WTC11 (cell line): ENCODE measurements around the gene ENAH. TPM values are rescaled to one million over a fixed set of nuclear protein-coding genes. Genes with fewer than 3 reads are reported as not detected.
A peak's percentile ranks its signal among the peaks of the same experiment; 100 is the strongest.

Source experiments
- ATAC-seq: fragments of 200-7000 bp; cut with Tn5 transposase; 2 replicates; pipeline ENCODE4 v1.10.0; 2021; ENCODE audit warnings: mild to moderate bottlenecking, moderate library complexity
- CTCF ChIA-PET: fragments of 300-600 bp; sonication (Branson Sonifier 250); formaldehyde crosslinking; loops from one replicate; lab custom pipeline; 2021; ENCODE audit warnings: antibody characterized with exemption; lab: Charles Lee
- POLR2A ChIA-PET: fragments of 350-600 bp; sonication (Branson Sonifier 250); formaldehyde crosslinking; loops from one replicate; lab custom pipeline; 2021; ENCODE audit warnings: antibody characterized with exemption; lab: Charles Lee
- DNase-seq: peaks from one replicate; pipeline ENCODE4 v3.0.0; 2021; ENCODE audit warnings: low spot score
- H3K27ac Mint-ChIP-seq: 2 replicates; pipeline ENCODE4 v1.8.0; 2021; ENCODE audit warnings: mixed read lengths
- H3K27me3 Mint-ChIP-seq: 2 replicates; pipeline ENCODE4 v1.8.0; 2021; ENCODE audit warnings: low read depth, mild to moderate bottlenecking, moderate library complexity, mixed read lengths
- H3K36me3 Mint-ChIP-seq: 2 replicates; pipeline ENCODE4 v1.8.0; 2021; ENCODE audit warnings: mixed read lengths
- H3K4me1 Mint-ChIP-seq: 2 replicates; pipeline ENCODE4 v1.8.0; 2022; ENCODE audit warnings: mixed read lengths
- H3K4me3 Mint-ChIP-seq: 2 replicates; pipeline ENCODE4 v1.8.0; 2021; ENCODE audit warnings: mild to moderate bottlenecking, moderate library complexity, mixed read lengths
- H3K9me3 Mint-ChIP-seq: 2 replicates; pipeline ENCODE4 v1.8.0; 2021; ENCODE audit warnings: mixed read lengths
- CREB1 ChIP-seq: sonication (generic); formaldehyde crosslinking; IDR thresholded peaks from 2 replicates; pipeline ENCODE4 v1.8.0; 2023; ENCODE audit warnings: mild to moderate bottlenecking, missing genetic modification reagents
- CREM ChIP-seq: sonication (generic); formaldehyde crosslinking; IDR thresholded peaks from 2 replicates; pipeline ENCODE4 v1.8.1; 2022; ENCODE audit warnings: mild to moderate bottlenecking, missing genetic modification reagents, moderate library complexity
- E2F5 ChIP-seq: sonication (generic); formaldehyde crosslinking; IDR thresholded peaks from 2 replicates; pipeline ENCODE4 v1.8.1; 2022; ENCODE audit warnings: mild to moderate bottlenecking, moderate library complexity, missing genetic modification reagents
- ELF4 ChIP-seq: sonication (generic); formaldehyde crosslinking; IDR thresholded peaks from 2 replicates; pipeline ENCODE4 v1.8.1; 2022; ENCODE audit warnings: low read depth, mild to moderate bottlenecking, moderate library complexity, missing genetic modification reagents
- JAZF1 ChIP-seq: fragments of 250-450 bp; sonication (Bioruptor Pico); IDR thresholded peaks from 2 replicates; pipeline ENCODE4 v1.9.0; 2021; ENCODE audit warnings: moderate library complexity, mild to moderate bottlenecking, inconsistent platforms
- NFYB ChIP-seq: sonication (generic); formaldehyde crosslinking; conservative IDR thresholded peaks from 2 replicates; pipeline ENCODE4 v1.8.0; 2022; ENCODE audit warnings: low read depth, missing genetic modification reagents
- NR1H2 ChIP-seq: sonication (generic); formaldehyde crosslinking; IDR thresholded peaks from 2 replicates; pipeline ENCODE4 v1.9.0; 2021; ENCODE audit warnings: mild to moderate bottlenecking, moderate library complexity, missing genetic modification reagents
- NR3C1 ChIP-seq: sonication (generic); formaldehyde crosslinking; conservative IDR thresholded peaks from 2 replicates; pipeline ENCODE4 v1.8.1; 2023; ENCODE audit warnings: low read depth, mild to moderate bottlenecking, missing genetic modification reagents
- PREB ChIP-seq: sonication (generic); formaldehyde crosslinking; IDR thresholded peaks from 2 replicates; pipeline ENCODE4 v1.8.1; 2022; ENCODE audit warnings: mild to moderate bottlenecking, missing genetic modification reagents, moderate library complexity, borderline replicate concordance
- SMAD4 ChIP-seq: sonication (generic); formaldehyde crosslinking; IDR thresholded peaks from 2 replicates; pipeline ENCODE4 v1.8.0; 2022; ENCODE audit warnings: mild to moderate bottlenecking, missing genetic modification reagents
- TEAD1 ChIP-seq: sonication (generic); formaldehyde crosslinking; IDR thresholded peaks from 2 replicates; pipeline ENCODE4 v1.8.0; 2022; ENCODE audit warnings: mild to moderate bottlenecking, missing genetic modification reagents
- ZNF121 ChIP-seq: sonication (generic); formaldehyde crosslinking; IDR thresholded peaks from 2 replicates; pipeline ENCODE4 v1.8.0; 2023; ENCODE audit warnings: missing genetic modification reagents
- ZNF219 ChIP-seq: sonication (generic); formaldehyde crosslinking; IDR thresholded peaks from 2 replicates; pipeline ENCODE4 v1.8.0; 2023; ENCODE audit warnings: missing genetic modification reagents, mild to moderate bottlenecking, borderline replicate concordance
- ZNF281 ChIP-seq: sonication (generic); formaldehyde crosslinking; IDR thresholded peaks from 2 replicates; pipeline ENCODE4 v1.8.0; 2023; ENCODE audit warnings: mild to moderate bottlenecking, missing genetic modification reagents
- ZNF423 ChIP-seq: fragments of 250-450 bp; sonication (Bioruptor Pico); IDR thresholded peaks from 2 replicates; pipeline ENCODE4 v2.1.2; 2022; ENCODE audit warnings: mild to moderate bottlenecking, moderate library complexity
- ZNF532 ChIP-seq: fragments of 250-450 bp; sonication (Bioruptor Pico); IDR thresholded peaks from 2 replicates; pipeline ENCODE4 v1.9.0; 2021; ENCODE audit warnings: mild to moderate bottlenecking, borderline replicate concordance
- ZNF671 ChIP-seq: fragments of 250-450 bp; sonication (Bioruptor Pico); IDR thresholded peaks from 2 replicates; pipeline ENCODE4 v1.8.0; 2021; ENCODE audit warnings: mild to moderate bottlenecking
- total RNA-seq: library from RNA; stranded (reverse); gene quantifications from 3 replicates; pipeline ENCODE4 v1.2.3, GENCODE V29; 2021
- TF ChIP-seq, protein P1 (sequence below): sonication (generic); formaldehyde crosslinking; IDR thresholded peaks from 2 replicates; pipeline ENCODE4 v1.8.1; 2022; ENCODE audit warnings: low read depth, missing genetic modification reagents, borderline replicate concordance

ENAH gene
- total RNA-seq, 1 experiment from 2014 or later: 227 TPM

GRCh38 chr1:225650179-225650578 is 2.7 kb downstream of the ENAH start (continued):
- TF ChIP-seq, protein P1, sequence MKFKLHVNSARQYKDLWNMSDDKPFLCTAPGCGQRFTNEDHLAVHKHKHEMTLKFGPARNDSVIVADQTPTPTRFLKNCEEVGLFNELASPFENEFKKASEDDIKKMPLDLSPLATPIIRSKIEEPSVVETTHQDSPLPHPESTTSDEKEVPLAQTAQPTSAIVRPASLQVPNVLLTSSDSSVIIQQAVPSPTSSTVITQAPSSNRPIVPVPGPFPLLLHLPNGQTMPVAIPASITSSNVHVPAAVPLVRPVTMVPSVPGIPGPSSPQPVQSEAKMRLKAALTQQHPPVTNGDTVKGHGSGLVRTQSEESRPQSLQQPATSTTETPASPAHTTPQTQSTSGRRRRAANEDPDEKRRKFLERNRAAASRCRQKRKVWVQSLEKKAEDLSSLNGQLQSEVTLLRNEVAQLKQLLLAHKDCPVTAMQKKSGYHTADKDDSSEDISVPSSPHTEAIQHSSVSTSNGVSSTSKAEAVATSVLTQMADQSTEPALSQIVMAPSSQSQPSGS (CRISPR knock-in tag): no peak
- no peak for TF ChIP-seq NFYB (CRISPR knock-in tag)

- ATAC-seq (no peak), DNase-seq (no peak)
- H3K27me3 Mint-ChIP-seq: no peaks in the 10 kb centered on the region
- peaks cover 18% of the 10 kb centered on the region for H3K36me3 Mint-ChIP-seq
- no peak overlapping the region for H3K4me3 Mint-ChIP-seq
- CTCF ChIA-PET: no interaction called here
- peaks cover 49% of the 10 kb centered on the region for H3K4me1 Mint-ChIP-seq
- peak overlapping the region; percentile 72; the same call in 1 of the 2 replicates for H3K27ac Mint-ChIP-seq
- H3K9me3 Mint-ChIP-seq: peaks cover 6% of the 10 kb centered on the region
- POLR2A ChIA-PET: no interaction called here
- TF ChIP-seq NFYB (CRISPR knock-in tag): no peak
- TF ChIP-seq ZNF121: no peak
Measured at GRCh38 chr1:225645194-225645895, 7.6 kb downstream of the ENAH start.

GRCh38 chr1:225644666-225645065 is 8.3 kb downstream of the ENAH start:
- H3K36me3 Mint-ChIP-seq: peaks cover 23% of the 10 kb centered on the region
- H3K27ac Mint-ChIP-seq: peak overlapping the region; percentile 72
- TF ChIP-seq ZNF219 (CRISPR knock-in tag) (no peak), NR1H2 (CRISPR knock-in tag) (no peak), TEAD1 (no peak), ELF4 (CRISPR knock-in tag) (no peak), SMAD4 (CRISPR knock-in tag) (no peak), ZNF281 (no peak)
- CTCF ChIA-PET: interaction anchor here (0.7 kb wide), 1 partner anchor 100 kb away, joined by 3 read pairs; no protein-coding TSS in a partner anchor
- POLR2A ChIA-PET: no interaction called here
- H3K4me1 Mint-ChIP-seq: peaks cover 42% of the 10 kb centered on the region
- H3K27me3 Mint-ChIP-seq: no peaks in the 10 kb centered on the region
- H3K4me3 Mint-ChIP-seq: no peak overlapping the region
- DNase-seq (no peak), ATAC-seq (no peak)
- H3K9me3 Mint-ChIP-seq: peaks cover 6% of the 10 kb centered on the region

GRCh38 chr1:225642177-225642576 is 10.7 kb downstream of the ENAH start:
- CTCF ChIA-PET: interaction anchor here (0.7 to 1.7 kb wide), 2 partner anchors 130 to 168 kb away, joined by 3 to 5 read pairs; no protein-coding TSS in a partner anchor

More at GRCh38 chr1:225642177-225642576, 10.7 kb downstream of the ENAH start:
- POLR2A ChIA-PET: interaction anchor here (0.6 to 0.8 kb wide), 2 partner anchors 136 to 197 kb away, joined by 3 to 4 read pairs; partner anchors contain the start of gene SRP9
- TF ChIP-seq JAZF1 (CRISPR knock-in tag): no peak
- TF ChIP-seq CREB1 (CRISPR knock-in tag): no peak
- TF ChIP-seq CREM (CRISPR knock-in tag): no peak
- TF ChIP-seq E2F5 (CRISPR knock-in tag): no peak
- no peak for TF ChIP-seq NR3C1
- TF ChIP-seq PREB: no peak
- no peak for TF ChIP-seq ZNF423 (CRISPR knock-in tag)
- no peak for TF ChIP-seq ZNF671 (CRISPR knock-in tag)
- no peak for TF ChIP-seq ZNF532
- DNase-seq (no peak), ATAC-seq (no peak)
- Mint-ChIP-seq H3K27me3 (no peaks in the 10 kb centered on the region), H3K36me3 (peaks cover 37% of the 10 kb centered on the region), H3K9me3 (peaks cover 20% of the 10 kb centered on the region), H3K27ac (peak overlapping the region; percentile 39), H3K4me3 (no peak overlapping the region), H3K4me1 (peaks cover 31% of the 10 kb centered on the region)
